CD4-positive, alpha-beta T cell treated with Interleukin-4 for 1 hour (primary cell): Measurements from ENCODE around the gene PRR36.
A peak's percentile ranks its signal among the peaks of the same experiment; 100 is the strongest.

Experiments
- DNase-seq, 2 donors: peaks; one replicate each; pipeline ENCODE4 v3.0.0-alpha.2; 2020 to 2022

PRR36 gene

GRCh38 chr19:7912697-7913564, 38.7 kb upstream of the PRR36 start:
- no peak for DNase-seq

GRCh38 chr19:7912144-7912696, 38.0 kb upstream of the PRR36 start:
- DNase-seq = no peak

DNA sequence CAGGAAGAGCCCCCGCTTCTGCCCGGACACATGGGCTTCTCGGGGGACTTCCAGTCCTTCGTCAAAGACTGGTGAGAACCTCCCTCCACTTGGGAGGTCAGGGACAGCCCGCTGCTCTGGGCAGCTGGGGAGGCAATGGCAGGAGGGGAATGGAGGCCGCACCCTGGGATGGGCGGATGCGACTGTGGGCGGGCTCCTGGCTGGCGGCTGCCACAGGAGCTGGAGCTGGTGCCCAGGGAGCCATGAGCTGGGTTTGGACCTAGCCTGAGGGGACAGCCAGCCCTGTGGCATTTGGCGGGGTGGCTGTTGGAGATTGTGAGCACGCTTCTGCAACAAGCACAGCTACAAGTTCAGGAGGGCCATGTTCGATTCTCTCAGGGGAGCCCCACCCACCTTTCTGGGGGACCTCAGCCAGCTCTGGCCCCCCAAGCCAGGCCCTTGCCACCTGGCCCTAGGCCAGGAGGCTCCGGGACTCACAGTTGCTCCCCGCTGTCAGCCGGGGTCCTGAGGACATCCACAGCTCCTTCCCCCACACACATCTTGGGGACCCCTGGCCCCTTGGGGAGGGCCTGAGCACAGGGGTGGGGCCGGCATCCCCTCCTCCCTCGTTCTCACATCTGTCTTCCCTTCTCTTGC, 37.4 kb upstream of the PRR36 start:
- no peak for DNase-seq

- DNase-seq = no peak
These were observed 36.4 kb upstream of the PRR36 start for GRCh38 chr19:7910321-7911161.

- DNase-seq = no peak
These were observed 35.4 kb upstream of the PRR36 start for GRCh38 chr19:7909471-7910067.

DNA sequence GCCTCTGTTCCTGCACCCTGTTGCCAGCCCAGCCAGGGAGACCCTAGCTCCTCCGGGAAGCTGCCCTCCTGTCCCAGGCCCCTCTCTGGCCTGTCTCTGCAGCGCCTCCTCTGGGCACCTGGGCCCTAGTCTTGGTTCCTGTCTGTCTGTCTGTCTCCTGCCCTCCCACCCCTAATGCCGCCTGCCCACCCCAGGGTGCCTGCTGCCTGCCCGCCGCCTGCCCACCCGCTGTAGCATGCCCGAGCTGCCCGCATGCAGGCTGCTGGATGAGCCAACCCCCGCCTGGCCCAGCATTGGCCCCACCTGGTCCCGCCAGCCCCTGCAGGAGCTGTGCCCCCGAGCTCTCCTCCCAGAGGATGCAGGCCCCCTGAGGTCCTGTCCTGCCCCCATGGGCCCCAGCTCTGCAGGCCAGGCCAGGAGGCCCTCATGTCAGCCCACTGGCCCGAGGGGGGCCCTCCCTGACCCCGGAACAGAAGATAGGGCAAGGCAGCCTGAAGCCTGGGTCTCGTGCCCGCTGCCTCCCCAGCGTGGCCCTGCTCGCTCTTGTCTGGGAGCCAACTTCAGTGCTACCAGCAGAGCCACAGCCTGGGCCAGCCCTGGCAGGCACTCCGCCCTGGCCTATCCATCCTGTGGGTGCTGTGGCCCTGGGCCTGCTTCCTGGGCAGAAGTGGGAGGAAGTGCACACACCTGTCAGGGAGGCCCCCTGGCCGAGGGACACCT, 34.7 kb upstream of the PRR36 start:
- no peak for DNase-seq

DNA sequence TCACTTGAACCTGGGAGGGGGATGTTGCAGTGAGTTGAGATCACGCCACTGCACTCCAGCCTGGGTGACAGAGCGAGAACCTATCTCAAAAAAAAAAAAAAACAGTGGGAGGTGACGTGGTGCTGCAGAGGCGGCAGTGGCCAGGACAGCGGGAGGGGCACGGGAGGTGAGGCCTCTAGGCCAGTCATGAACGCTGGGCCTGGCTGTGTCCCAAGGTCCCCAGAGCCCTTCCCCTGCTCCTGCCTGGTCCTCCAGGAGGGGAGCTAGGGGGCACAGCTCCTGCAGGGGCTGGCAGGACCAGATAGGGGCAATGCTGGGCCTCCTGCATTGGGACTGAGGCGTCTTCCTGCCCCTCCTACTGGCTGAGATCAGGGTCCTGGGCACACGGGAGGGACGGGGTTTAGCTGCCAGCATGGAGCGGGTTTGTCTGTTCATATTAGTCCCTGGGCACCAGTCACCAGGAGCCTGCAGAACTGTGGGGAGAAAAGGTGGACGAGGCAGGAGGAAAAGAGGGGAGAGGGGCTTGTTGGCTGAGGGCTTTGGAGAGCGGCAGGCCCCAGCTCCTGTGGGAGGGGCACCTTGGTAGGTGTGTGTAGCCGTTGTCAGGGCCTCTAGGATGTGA, 34.0 kb upstream of the PRR36 start:
- no peak for DNase-seq

DNA sequence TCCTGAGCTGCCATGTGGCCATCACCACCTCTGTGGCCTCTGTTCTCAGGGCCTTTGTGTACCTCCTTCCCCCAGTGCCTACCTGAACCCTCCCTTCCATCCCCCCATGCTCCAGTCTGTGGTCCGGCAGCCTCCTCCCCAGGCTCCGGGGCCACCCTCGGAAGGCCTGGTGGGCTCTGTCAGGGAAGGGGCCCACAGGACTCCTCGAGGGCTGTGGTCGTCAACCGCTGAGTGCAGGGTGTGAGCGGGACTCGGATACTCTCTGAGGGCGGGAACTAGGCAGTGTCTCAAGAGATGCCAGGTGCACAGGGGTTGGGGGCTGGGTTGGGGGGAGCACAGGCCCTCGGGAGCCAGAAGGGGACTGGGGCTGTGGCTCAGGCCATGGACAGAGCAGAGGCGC, 33.4 kb upstream of the PRR36 start:
- DNase-seq = no peak

DNA sequence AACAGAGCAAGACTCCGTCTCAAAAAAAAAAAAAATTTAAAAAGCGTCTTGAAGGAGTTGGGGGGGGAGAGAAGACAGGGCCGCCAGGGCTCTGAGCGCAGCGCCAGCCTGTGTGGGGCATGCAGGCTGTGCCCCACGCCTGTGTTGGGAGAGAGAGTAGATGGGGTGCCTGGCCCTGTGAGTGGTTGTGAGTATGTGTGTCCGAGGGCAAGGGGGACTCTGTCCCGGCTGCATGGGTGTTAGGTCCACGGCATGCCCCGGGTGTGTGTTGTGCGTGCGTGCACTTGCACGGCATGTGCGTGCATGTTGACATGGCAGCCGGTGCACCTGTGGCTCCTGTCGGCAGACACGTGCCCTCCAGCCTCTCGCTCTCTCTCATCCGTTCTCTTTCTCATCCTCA, 32.9 kb upstream of the PRR36 start:
- DNase-seq = no peak

- DNase-seq = no peak
These were observed 31.7 kb upstream of the PRR36 start for GRCh38 chr19:7905859-7906258.

DNA sequence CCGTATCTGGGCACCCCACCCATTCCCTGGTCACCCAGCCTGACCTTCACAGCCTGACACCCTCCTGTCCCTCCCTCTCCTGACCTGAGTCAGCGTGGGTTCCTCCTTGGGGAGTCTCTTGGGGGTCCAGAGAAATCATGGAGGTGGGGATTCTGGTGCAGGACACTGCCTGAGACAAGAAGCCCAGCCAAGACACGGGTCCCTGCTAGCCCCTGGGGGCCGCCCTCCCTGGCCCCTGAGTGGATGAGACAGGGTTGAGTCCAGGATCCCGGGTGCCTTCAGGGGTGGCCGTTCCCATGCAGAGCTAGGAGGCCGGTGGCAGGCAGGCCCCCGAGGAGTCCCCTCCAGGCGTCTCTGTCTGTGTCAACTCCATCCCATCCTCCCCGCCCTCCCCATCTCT, 31.1 kb upstream of the PRR36 start:
- no peak for DNase-seq

DNA sequence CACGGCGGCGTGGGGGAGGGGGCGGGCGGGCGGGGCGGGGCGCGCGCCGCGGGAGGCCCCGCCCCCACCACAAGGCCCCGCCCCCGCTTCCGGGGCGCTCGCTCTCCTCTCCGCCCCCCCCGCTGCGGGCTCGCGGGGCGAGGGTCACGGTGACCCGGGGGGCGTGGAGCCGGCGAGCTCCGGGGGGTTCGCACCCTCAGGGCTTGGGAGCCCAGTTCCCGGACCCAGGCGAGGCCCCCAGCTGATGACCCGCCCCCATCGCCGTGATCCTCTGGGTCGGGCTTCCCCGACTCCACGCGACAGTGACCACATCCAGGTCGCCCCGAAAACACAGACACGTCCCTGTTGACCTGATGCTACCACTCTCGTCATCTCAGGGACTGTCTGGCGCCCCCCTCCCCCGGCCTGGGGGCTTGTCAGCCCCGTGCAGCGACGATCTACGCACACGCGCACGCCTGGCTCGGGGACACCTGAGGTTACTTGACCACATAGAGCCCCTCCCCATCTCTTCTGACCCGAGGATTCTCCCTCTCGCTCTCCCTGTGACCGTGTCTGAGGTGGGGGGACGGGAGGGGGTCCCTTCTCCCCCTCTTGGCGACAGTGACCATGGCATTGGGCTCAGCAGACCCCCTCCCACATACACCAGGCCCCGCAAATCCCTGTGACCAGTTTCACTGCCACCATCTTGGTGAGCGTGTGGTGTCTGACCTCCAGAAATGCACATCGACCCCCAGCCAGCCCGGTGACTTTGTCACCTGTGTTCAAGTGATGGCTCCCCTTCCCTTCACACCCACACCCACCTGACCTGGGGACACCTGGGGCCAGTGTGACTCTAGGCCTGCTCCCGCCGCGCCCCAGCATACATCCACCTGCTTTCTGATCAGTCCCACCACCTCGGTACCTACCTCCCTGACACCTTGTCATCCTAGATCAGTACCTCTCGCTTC, 30.2 kb upstream of the PRR36 start:
- DNase-seq = peak; percentile 89 to 91

GRCh38 chr19:7903244-7904073, 29.3 kb upstream of the PRR36 start, which contains the start of gene MAP2K7:
Gene MAP2K7 (plus strand): TSS chr19:7903877. CDS start chr19:7903945, 68 bp downstream.
- peak; percentile 100 for DNase-seq

- no peak for DNase-seq
These were observed 28.6 kb upstream of the PRR36 start for GRCh38 chr19:7902796-7903243.

GRCh38 chr19:7901337-7901736, 27.1 kb upstream of the PRR36 start:
- no peak for DNase-seq

DNA sequence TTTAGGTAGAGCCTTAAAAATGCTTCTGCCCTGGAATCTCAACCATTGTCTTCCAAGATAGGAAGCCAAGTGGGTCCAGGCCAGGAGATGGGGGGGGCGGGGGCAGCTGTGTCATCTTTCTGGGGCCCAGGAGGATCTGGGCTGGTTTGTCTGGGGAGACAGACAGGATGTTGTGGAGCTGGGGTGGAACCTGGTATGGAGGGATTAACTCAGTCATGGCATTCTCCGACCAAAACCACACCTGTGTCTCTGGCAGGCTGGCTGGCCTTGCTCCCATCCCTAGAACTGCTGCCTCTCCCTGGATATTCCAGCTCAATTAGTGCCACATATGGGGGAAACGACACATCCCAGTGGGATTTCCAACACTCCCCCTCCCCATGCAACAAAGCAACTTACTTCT, 26.7 kb upstream of the PRR36 start:
- no peak for DNase-seq

- no peak for DNase-seq
These were observed 26.2 kb upstream of the PRR36 start for GRCh38 chr19:7900401-7900870.

DNA sequence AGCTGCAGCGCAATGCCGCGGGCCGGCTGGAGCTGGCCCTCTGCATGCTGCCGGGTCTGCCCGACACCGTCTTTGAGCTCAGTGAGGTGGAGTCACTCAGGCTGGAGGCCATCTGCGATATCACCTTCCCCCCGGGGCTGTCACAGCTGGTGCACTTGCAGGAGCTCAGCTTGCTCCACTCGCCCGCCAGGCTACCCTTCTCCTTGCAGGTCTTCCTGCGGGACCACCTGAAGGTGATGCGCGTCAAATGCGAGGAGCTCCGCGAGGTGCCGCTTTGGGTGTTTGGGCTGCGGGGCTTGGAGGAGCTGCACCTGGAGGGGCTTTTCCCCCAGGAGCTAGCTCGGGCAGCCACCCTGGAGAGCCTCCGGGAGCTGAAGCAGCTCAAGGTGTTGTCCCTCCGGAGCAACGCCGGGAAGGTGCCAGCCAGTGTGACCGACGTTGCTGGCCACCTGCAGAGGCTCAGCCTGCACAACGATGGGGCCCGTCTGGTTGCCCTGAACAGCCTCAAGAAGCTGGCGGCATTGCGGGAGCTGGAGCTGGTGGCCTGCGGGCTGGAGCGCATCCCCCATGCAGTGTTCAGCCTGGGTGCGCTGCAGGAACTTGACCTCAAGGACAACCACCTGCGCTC, 25.7 kb upstream of the PRR36 start:
- DNase-seq = no peak

- DNase-seq = no peak
These were observed 24.8 kb upstream of the PRR36 start for GRCh38 chr19:7898967-7899366.
